HG03575 (cell line): ENCODE data around the gene OSBPL6.

Experiments used
- ATAC-seq: cut with Tn5 transposase; IDR thresholded peaks from one replicate; pipeline ENCODE4 v1.9.1; 2021; ENCODE audit not compliant: unreplicated experiment, insufficient number of reproducible peaks, low FRiP score; ENCODE audit errors: extremely low read depth

OSBPL6 gene

DNA sequence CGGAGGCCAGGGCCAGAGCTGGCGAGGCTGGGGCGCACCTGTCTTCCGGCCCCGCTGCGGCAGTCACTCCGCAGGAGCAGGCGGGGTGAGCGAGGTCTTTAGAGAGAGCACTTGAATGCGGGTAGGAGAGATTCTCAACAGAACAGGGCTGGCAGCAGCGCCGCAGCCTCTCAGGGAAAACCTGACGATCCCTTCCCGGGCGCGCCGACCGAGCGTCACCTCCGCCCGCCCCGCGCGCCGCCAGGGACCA, 256.1 kb downstream of the OSBPL6 start:
- peak; percentile 30 for ATAC-seq

DNA sequence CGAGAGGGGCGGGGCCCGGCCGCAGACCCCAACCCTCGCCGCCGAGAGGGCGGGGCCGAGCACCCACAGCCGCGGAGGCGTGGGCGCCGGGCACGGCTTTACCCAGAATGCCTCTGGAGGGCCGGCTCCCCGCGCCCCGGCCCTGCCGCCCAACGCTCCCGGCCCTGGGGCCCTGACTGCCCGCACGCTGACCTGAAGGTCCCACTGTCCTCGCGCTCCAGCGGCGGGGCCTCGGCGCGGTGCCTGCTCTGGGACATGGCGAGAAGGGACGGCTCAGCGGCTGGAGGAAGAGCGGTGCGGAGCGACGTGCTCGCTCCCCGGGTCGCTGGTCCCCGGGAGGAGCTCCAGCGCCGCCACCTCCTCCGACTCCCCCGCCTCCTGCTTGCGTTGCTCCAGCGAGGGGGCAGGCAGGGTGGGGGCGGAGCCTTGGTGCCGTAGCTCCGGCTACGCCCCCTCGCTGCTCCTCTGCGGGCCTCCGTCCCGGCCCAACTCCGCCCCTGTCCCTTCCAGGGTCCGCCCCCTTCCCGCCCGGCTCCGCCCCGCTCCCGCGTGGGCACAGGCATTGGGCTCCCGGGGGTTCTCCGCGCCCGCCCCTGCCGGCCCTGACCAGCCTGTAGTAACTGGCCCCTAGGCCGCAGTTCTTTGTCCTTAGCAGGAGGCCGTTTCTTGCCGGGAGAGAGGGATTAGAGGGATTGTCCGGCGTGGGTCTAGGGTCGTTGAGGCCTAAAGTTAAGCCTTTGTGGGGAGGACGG, 256.6 kb downstream of the OSBPL6 start, which contains the start of the genes PJVK and PRKRA:
TSS of gene PJVK (plus strand) at position 605 of the 752 bp plus-strand sequence. CDS start 2,032 bp downstream, outside the sequence.
TSS of gene PRKRA (minus strand) at position 402 of the 752 bp plus-strand sequence. CDS start at position 257, 145 bp downstream.
- ATAC-seq: peak; percentile 43

DNA sequence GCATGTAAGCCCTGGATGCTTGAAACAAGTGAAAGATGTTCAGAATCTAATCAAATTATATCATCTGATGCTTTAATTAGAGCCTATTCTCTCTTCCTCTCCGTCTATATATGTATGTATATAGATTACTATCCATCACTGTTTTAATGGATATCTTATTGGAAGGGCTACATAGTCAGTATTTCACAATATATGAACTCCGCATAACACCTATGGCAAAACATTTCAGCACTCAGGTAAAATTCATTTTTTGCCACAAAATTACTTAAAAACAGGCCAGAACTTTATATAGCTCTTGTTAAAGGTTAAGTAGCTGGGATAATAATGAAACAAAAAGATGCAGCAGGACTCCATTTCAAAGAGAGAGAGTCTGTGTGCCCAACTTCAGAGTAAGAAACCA, 258.0 kb downstream of the OSBPL6 start:
- ATAC-seq: no peak
